HG03378 (cell line): Measurements from ENCODE around the gene FLRT2.

Experiments
- ATAC-seq: cut with Tn5 transposase; IDR thresholded peaks from one replicate; pipeline ENCODE4 v1.9.1; 2021; ENCODE audit warnings: mild to moderate bottlenecking, moderate library complexity; ENCODE audit not compliant: unreplicated experiment

The FLRT2 gene

GRCh38 chr14:85625925-85626585 lies 96.1 kb downstream of the FLRT2 start:
- no peak for ATAC-seq

GRCh38 chr14:85634205-85634604 lies 104.3 kb downstream of the FLRT2 start:
- no peak for ATAC-seq

DNA sequence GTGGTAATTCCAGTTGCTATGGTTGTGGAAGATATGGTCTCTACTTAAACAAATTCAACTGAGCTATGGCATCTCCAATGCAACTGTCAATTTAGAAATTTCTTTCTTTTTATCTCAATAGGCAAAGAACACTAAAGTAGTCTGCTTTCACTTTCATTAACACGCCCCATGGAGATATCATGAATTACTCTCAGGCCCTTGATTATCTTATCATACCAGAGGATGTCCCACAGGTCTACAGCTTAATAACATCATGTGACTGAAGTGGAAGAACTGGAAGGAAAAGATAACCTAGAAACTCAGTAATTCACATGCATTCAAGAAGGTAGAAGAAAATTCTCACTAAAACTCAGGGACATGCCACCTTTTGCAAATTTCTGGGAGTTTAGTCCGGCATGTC lies 114.3 kb downstream of the FLRT2 start:
- ATAC-seq: no peak

- ATAC-seq: no peak
These were observed 123.1 kb downstream of the FLRT2 start for GRCh38 chr14:85653029-85653428.

- no peak for ATAC-seq
These were observed 130.4 kb downstream of the FLRT2 start for GRCh38 chr14:85660243-85660922.

DNA sequence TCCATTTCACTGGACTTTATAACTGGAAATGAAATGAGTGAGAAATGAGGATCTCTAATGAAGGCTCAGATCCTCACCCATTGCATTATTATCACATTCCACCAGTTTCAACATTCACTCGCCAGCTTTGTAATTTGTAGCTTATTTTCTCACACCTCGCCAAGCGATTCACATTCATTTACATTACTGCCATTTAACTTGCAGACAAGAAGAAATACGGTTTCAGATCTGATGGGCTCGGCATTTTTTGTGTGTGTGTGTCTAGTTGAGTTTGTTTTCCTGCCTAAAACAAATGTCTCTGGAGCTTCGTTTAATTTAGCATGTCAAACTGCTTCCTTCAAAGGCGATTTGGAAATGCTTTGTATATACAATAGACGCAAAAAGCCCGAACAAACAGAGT lies 132.2 kb downstream of the FLRT2 start:
- ATAC-seq: no peak

GRCh38 chr14:85663256-85663655 lies 133.3 kb downstream of the FLRT2 start:
- no peak for ATAC-seq

DNA sequence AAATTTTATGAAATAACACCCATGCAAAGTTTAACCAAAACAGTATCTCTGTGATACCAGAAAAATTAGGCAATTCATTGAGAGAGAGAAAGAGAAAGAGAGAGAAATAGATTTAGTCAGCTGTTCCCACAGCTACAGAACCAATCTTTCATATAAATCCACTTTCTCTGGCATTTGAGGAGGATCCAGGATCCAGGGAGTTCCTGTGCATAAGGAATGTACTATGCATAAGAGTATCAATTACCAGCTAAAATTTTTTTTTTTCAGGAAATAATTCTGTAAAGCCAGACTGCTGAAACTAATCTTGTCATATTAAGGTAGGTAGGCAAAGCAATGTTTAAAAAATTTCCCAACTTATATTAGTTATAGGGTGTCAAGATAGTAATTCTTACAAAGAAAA lies 133.7 kb downstream of the FLRT2 start:
- ATAC-seq: no peak

DNA sequence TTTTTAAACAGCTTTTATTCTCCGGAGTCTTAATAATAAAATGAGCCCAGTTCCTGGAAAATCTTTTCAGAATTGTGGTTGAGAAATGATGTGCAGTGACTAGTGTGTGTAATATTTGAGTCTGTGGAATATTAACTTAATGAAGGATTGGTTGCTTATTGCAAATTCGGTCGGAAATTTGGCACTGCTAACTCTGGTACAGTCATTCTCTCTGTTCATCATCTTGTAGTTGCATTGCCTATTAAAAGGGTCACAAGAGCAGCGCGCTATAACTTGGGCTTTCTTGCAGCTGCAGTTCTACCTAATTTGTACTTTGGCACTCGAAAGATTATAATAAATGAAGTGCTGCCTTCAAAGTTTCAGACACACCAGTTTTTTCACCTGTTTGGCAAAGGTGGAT lies 146.0 kb downstream of the FLRT2 start:
- no peak for ATAC-seq

DNA sequence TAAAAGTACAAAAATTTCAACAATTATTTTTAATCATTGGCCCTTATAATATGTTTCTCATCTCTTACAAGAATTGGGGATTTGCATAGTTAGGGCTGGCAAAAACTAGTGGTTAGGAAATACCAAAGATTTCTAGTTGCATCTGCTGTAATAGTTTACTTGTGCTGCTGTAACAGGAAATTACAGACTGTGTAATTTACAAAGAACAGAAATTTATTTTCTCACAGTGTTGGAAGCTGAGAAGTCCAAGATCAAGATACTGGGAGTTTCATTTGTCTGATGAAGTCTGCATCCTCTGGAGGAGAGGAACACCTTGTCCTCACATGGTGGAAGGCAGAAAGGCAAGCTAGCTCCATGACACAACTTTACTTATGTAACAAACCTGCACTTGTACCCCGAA lies 157.0 kb downstream of the FLRT2 start:
- ATAC-seq: no peak

- no peak for ATAC-seq
These were observed 157.5 kb downstream of the FLRT2 start for GRCh38 chr14:85687456-85687855.

DNA sequence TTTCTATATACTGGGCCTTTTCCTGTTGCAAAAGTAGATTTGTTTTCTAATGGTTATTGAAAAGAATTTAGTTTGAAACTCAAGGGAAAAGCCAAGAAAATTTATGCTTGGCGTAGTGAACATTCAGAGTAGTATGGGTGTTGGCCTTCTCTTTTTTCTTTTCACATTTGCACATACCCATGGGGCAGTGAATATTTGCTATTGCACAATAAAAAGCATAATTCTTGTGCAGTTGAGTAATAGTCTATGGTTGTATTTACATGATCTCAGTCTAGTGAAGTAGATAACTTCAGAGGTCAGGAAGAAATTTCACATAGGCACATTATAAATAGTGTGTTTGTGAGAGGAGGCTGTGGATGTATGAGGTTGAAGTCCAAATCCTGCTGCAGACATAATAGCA lies 158.1 kb downstream of the FLRT2 start:
- no peak for ATAC-seq

DNA sequence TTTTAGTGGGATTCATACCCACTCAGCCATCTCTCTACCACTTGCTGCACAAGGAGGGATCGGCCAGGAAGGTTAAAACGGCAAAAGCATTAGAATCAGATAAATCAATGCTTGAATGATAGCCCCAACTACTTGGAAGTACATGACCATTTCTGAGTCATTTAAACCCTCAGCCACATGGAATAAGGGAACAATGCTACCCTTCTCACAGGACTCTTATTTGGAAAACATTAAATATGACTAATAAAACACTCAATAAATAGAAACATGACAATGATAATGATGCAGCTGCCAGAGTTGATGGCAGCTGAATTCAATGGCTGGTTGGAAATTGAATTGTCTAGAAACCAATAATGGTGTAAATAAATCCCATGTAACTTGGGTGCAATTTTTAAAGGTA lies 165.4 kb downstream of the FLRT2 start:
- no peak for ATAC-seq

- ATAC-seq: no peak
These were observed 171.2 kb downstream of the FLRT2 start for GRCh38 chr14:85701116-85701515.

GRCh38 chr14:85701763-85702162 lies 171.8 kb downstream of the FLRT2 start:
- ATAC-seq: no peak

DNA sequence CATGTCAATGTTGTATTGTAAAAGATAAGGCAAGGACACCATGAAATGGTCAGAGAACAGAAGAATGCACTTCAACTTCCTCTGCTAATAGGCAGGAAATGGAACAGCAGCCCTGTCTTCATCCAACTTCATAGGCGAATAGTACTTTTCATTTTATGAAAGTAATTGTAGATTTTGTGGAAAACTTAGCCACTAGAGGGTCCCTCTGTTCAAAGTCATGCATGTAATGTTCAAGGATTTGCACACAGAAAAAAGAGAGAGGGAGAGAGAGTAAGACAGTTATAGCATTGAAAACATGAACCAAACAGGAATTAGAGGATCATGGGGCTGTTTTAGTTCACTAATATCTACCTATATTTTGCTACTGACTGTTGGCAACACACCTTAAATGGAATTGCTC lies 172.2 kb downstream of the FLRT2 start:
- ATAC-seq: no peak

DNA sequence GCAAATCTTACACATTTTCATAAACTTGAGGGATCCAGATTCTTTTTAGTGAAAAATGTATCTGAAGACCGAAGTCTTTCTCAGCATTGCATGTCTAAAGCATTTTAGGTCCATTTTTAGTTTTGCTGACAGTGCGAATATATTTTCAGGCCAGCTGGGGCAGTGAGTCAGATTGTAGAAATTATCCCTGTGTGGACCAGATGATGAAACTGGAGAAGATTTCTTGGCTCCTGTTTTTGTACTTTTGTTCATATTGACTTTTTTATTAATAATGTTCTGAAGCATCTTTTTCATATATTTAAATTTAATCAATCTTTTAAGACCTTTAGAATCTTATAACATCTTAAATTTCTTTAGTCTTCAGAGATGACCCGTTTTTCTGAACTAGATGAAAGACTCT lies 173.1 kb downstream of the FLRT2 start:
- ATAC-seq: no peak
